Prostate gland (tissue), 2 donors: ENCODE measurements around the gene LRBA. TPM values are rescaled to one million over a fixed set of nuclear protein-coding genes. Genes with fewer than 3 reads are reported as not detected.
A peak's percentile ranks its signal among the peaks of the same experiment; 100 is the strongest.
"Not testable (repeated sequence)": the region's sequence is repeated elsewhere in the genome, so short reads cannot be mapped to it uniquely, and the experiment has no call there.

Experiments
- DNase-seq: peaks from one replicate; pipeline ENCODE4 v3.0.0-alpha.2; 2019; ENCODE audit warnings: low spot score
- H3K27ac ChIP-seq, 2 donors: fragments of 200-600 bp; sonication (generic); 2 replicates each; pipeline ENCODE4 v1.5.1; 2017 to 2019
- H3K27me3 ChIP-seq: fragments of 200-600 bp; sonication (generic); replicated peaks from 2 replicates; pipeline ENCODE4 v1.5.1; 2019; ENCODE audit not compliant: insufficient read depth
- H3K36me3 ChIP-seq, 2 donors: fragments of 200-600 bp; sonication (generic); 1 replicate in 1 of 2; 2 replicates in 1 of 2; pipeline versions ENCODE4 v1.5.1 to v1.8.1; 2017 to 2019
- H3K4me1 ChIP-seq: fragments of 200-600 bp; sonication (generic); replicated peaks from 2 replicates; pipeline ENCODE4 v1.5.1; 2019
- H3K4me3 ChIP-seq, 2 donors: fragments of 200-600 bp; sonication (generic); 2 replicates each; pipeline ENCODE4 v1.5.1; 2017 to 2019
- H3K9me3 ChIP-seq: fragments of 200-600 bp; sonication (generic); 2 replicates; pipeline ENCODE4 v1.5.1; 2017
- POLR2A ChIP-seq: fragments of 450-650 bp; IDR thresholded peaks from one replicate; pipeline ENCODE4 v1.6.1; 2016; ENCODE audit warnings: antibody characterized with exemption, mild to moderate bottlenecking
- POLR2AphosphoS5 ChIP-seq: sonication (generic); formaldehyde crosslinking; IDR thresholded peaks from one replicate; pipeline ENCODE4 v1.6.1; 2017; ENCODE audit warnings: antibody characterized with exemption
- WGBS: methylation state at CpG from one replicate; pipeline ENCODE4 v1.1.5; 2018; 5-methylcytosine and 5-hydroxymethylcytosine counted together
- intact Hi-C: fragments of 100-400 bp; cut with DNase I; formaldehyde crosslinking; loops from one replicate; pipeline ENCODE4 v1.14.2; 2022
- total RNA-seq, 2 donors: library from RNA; depleted of rRNA; stranded (reverse); fragments of >200 nt; gene quantifications; one replicate each; pipeline ENCODE4 v1.1.0, GENCODE V29; 2016
- TF ChIP-seq, protein P1 (sequence below), 4 experiments: fragments of 200-600 bp in 2 of 4; fragments of 450-650 bp in 2 of 4; sonication (generic) in 2 of 4; IDR thresholded peaks; 1 replicate in 3 of 4; 2 replicates in 1 of 4; pipeline ENCODE4 v1.5.1; 2016 to 2019; ENCODE audit warnings: antibody characterized with exemption in 4 of 4, mild to moderate bottlenecking in 2 of 4, moderate library complexity in 2 of 4

Gene LRBA
- total RNA-seq, 2 donors from 2014 or later: 69.8 to 79.8 TPM

DNA sequence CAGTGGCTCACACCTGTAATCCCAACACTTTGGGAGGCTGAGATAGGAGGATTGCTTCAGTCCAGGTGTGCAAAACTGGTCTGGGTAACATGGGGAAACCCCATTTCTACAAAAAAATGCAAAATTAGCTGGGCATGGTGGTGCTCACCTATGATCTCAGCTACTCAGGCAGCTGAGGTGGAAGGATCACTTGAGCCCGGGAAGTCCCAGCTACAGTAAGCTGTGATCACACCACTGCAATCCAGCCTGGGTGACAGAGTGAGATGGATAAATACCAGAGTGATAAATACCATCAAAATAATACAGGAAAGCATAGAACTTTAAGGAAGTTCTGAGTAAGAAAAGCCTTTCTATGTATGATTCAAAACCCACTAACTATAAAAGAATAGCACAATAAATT is 52.8 kb downstream of the LRBA start:
- no peak for DNase-seq
- TF ChIP-seq POLR2A (no peak), POLR2AphosphoS5 (no peak)
- TF ChIP-seq, protein P1, sequence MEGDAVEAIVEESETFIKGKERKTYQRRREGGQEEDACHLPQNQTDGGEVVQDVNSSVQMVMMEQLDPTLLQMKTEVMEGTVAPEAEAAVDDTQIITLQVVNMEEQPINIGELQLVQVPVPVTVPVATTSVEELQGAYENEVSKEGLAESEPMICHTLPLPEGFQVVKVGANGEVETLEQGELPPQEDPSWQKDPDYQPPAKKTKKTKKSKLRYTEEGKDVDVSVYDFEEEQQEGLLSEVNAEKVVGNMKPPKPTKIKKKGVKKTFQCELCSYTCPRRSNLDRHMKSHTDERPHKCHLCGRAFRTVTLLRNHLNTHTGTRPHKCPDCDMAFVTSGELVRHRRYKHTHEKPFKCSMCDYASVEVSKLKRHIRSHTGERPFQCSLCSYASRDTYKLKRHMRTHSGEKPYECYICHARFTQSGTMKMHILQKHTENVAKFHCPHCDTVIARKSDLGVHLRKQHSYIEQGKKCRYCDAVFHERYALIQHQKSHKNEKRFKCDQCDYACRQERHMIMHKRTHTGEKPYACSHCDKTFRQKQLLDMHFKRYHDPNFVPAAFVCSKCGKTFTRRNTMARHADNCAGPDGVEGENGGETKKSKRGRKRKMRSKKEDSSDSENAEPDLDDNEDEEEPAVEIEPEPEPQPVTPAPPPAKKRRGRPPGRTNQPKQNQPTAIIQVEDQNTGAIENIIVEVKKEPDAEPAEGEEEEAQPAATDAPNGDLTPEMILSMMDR (IDR thresholded peaks at IDR 0.05): no peak
- intact Hi-C loops: no loop called here

DNA sequence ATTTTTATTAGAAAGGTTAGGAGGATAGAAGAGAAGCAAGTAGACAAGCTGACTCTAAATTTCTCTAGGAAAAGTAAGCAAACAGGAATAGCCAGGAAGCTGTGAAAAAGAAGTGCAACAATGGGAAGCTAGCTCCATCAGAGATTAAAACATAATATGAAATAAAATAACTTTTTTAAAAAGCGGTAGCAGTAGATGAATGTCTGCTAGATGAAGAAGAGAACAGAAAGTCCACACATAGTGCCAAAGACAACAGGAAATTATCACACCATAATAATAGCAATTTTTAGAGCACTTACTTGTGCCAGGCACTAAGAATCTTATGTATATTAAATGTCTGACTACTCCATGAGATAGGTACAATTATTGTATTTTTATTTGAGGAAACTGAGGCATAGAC is 53.5 kb downstream of the LRBA start:
- no peak for TF ChIP-seq POLR2A
- TF ChIP-seq, protein P1 (IDR thresholded peaks at IDR 0.05): no peak
- no peak for TF ChIP-seq POLR2AphosphoS5
- Histone ChIP-seq H3K27ac (no peak overlapping the region), H3K27me3 (no peaks in the 10 kb centered on the region), H3K36me3 (no peaks in the 10 kb centered on the region), H3K4me3 (no peak overlapping the region), H3K9me3 (no peaks in the 10 kb centered on the region), H3K4me1 (no peaks in the 10 kb centered on the region)
- WGBS: 20% methylated on average over 1 of the region's 1 CpG
- intact Hi-C loops: no loop called here
- no peak for DNase-seq

More for the DNA sequence above, 52.8 kb downstream of the LRBA start:
- Histone ChIP-seq H3K4me1 (no peaks in the 10 kb centered on the region), H3K27me3 (no peaks in the 10 kb centered on the region), H3K27ac (no peak overlapping the region), H3K9me3 (no peaks in the 10 kb centered on the region), H3K4me3 (no peak overlapping the region), H3K36me3 (no peaks in the 10 kb centered on the region)
- 69% methylated on average over 1 of the region's 1 CpG for WGBS

DNA sequence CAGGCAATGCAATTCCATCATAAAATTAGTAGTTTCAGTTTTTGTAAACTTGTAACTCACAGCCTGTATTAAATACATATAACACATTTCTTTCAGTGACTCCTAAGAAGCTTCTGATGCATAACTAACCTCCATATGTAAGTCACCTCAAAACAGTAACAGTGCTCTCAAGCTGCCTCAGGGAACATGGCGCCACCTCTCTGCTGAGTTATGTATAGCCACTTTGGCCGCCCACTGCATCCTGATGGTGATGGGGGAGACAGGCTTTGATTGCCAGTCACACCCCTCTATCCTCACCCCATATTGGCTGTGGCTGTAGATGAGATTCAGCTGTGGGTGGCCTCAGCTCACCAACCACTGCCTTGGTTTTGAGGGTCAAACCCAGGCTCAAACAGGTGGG is 54.3 kb downstream of the LRBA start:
- 94% methylated on average over 2 of the region's 2 CpGs for WGBS
- no peaks in the 10 kb centered on the region for H3K27me3 ChIP-seq
- DNase-seq: no peak
- H3K9me3 ChIP-seq: no peaks in the 10 kb centered on the region
- no peak for TF ChIP-seq POLR2A
- no peak for TF ChIP-seq POLR2AphosphoS5
- TF ChIP-seq, protein P1 (IDR thresholded peaks at IDR 0.05): peak in 2 of 4 experiments; percentile 13 to 17
- no peaks in the 10 kb centered on the region for H3K36me3 ChIP-seq
- no peak overlapping the region for H3K27ac ChIP-seq
- intact Hi-C loops: no loop called here
- no peaks in the 10 kb centered on the region for H3K4me1 ChIP-seq
- no peak overlapping the region for H3K4me3 ChIP-seq

GRCh38 chr4:150960079-150960478 is 55.0 kb downstream of the LRBA start:
- Histone ChIP-seq H3K4me1 (no peaks in the 10 kb centered on the region), H3K36me3 (no peaks in the 10 kb centered on the region), H3K27ac (no peak overlapping the region), H3K9me3 (no peaks in the 10 kb centered on the region), H3K27me3 (no peaks in the 10 kb centered on the region), H3K4me3 (no peak overlapping the region)
- intact Hi-C loops: no loop called here
- TF ChIP-seq POLR2A: no peak
- TF ChIP-seq, protein P1 (IDR thresholded peaks at IDR 0.05): peak in 1 of 4 experiments; percentile 20
- no peak for DNase-seq
- 60% methylated on average over 2 of the region's 2 CpGs for WGBS

DNA sequence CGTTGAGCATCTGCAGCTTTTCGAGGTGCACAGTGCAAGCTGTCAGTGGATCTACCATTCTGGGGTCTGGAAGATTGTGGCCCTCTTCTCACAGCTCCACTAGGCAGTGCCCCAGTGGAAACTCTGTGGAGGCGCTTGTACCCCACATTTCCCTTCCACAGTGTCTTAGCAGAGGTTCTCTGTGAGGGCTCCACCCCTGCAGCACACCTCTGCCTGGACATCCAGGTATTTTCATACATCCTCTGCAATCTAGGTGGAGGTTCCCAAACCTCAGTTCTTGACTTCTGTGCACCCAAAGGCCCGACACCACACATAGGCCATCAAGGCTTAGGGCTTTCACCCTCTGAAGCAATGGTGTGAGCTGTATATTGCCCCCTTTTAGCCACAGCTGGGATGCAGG is 57.1 kb downstream of the LRBA start:
- H3K9me3 ChIP-seq, intact Hi-C loops, H3K27ac ChIP-seq, H3K36me3 ChIP-seq, H3K4me1 ChIP-seq, DNase-seq, H3K27me3 ChIP-seq, H3K4me3 ChIP-seq: not testable (repeated sequence)
- 98% methylated on average over 4 of the region's 4 CpGs for WGBS

- H3K4me1 ChIP-seq, H3K27me3 ChIP-seq, H3K4me3 ChIP-seq, DNase-seq, intact Hi-C loops, H3K27ac ChIP-seq, H3K9me3 ChIP-seq, H3K36me3 ChIP-seq: not testable (repeated sequence)
- 90% methylated on average over 1 of the region's 1 CpG for WGBS
These were observed 58.0 kb downstream of the LRBA start for GRCh38 chr4:150957095-150957494.

- H3K27me3 ChIP-seq, H3K9me3 ChIP-seq, DNase-seq, H3K4me3 ChIP-seq, H3K36me3 ChIP-seq, intact Hi-C loops, H3K4me1 ChIP-seq, H3K27ac ChIP-seq: not testable (repeated sequence)
- 99% methylated on average over 21 of the region's 28 CpGs for WGBS
These were observed 61.2 kb downstream of the LRBA start for GRCh38 chr4:150953916-150954315.
